HG02885 (cell line): Measurements from ENCODE around the gene TMEM170B.
"Not testable (repeated sequence)": the region's sequence is repeated elsewhere in the genome, so short reads cannot be mapped to it uniquely, and the experiment has no call there.

Source experiments
- ATAC-seq: cut with Tn5 transposase; IDR thresholded peaks from one replicate; pipeline ENCODE4 v1.9.1; 2021; ENCODE audit warnings: mild to moderate bottlenecking; ENCODE audit not compliant: unreplicated experiment, poor library complexity

TMEM170B gene

DNA sequence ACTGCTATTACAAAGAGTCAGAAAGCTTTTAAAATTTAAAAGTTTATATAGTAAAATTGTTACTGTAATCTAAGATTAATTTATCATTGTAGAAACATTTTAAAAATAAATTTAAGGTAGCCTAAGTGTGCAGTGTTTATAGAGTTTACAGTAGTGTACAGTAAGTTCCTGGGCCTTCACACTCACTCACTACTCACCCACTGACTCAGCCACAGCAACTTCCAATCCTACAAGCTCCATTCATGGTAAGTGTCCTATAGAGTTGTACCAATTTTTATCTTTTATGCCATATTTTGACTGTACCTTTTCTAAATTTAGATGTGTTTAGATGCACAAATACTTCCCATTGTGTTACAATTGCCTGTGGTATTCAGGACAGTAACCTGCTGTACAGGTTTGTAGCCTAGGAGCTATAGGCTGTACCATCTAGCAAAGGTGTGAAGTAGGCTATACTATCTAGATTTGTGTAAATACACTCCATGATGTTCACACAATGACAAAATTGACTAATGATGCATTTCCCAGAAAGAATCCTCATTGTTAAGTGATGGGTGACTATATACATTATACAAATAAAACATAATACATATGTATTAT, 10.2 kb upstream of the TMEM170B start:
- ATAC-seq, result no peak

DNA sequence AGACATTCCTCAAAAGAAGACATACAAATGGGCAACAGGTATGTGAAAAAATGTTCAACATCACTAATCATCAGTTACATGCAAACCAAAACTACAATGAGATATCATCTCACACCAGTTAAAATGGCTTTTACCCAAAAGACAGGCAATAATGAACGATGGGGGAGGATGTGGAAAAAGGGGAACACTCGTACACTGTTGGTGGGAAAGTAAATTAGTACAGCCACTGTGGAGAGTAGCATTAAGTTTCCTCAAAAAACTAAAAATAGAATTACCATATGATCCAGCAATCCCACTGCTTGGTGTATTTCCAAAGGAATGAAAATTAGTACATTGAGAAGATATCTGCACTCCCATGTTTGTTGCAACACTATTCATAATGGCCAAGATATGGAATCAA, 8.6 kb upstream of the TMEM170B start:
- no peak for ATAC-seq

DNA sequence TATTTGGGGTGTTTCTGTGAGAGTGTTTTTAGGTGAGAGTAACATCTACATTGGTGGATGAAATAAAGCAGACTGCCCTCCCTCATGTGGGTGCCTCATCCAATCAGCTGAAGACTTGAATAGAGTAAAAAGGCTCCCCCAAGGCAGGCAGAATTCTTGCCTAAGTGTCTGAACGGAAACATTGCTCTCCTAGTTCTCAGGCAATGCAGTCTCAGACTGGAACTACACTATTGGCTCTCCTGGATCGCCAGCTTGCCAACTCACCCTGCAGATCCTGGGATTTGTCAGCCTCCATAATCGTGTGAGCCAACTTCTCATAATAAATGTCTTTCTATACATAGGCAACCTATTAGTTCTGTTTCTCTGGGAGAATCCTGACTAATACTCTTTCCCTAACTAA, 5.5 kb upstream of the TMEM170B start:
- no peak for ATAC-seq

DNA sequence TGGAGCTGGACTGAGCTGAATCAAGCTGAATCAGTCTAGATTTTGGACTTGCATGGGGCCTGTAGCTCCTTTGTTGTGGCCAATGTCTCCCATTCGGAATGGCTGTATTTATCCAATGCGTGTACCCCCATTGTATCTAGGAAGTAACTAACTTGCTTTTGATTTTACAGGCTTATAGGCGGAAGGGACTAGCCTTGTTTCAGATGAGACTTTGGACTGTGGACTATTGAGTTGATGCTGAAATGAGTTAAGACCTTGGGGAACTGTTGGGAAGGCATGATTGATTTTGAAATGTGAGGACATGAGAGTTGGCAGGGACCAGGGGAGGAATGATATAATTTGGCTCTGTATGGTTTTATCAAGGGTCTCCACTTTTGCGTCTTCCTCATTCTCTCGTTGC, 3.0 kb upstream of the TMEM170B start:
- ATAC-seq, result no peak

DNA sequence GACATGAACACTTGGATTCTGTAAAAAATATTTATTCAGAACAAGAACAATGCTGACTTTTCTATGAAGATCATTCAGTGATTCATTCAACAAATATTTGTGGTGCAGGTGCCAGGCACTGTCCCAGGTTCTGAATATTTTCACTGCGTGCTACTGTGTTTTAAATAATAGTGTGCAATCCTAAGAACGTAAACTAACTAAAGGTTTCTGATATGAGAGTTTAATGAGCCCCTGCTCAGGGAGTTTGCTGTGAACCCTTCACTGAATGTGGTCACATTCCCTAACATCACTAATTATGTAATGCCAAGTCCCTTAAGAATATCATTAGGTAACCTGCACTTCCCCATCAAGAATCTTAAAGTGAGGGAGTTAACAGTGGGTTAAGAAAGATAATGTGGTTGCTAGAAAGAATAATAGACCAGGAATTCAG, 1.7 kb upstream of the TMEM170B start:
- ATAC-seq, result no peak

DNA sequence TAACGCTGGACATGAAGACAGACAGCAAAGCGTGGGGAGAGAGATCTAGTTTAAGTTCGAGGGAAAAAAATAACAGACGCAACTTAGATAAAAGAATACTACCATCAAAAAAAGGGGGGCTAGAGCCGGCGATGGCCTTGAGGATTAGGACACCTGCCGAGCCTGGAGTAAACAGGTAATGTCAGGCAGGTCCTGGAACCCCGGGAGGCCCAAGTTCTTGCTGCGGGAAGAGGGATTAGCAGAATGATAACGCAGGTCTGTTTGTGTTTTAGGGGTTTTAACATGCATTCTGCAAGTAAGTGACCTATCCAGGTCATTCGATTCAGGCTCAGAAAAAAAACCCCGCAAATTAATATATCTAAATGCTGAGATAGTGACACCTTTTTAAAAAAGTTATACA, 754 bp upstream of the TMEM170B start:
- ATAC-seq, result no peak

DNA sequence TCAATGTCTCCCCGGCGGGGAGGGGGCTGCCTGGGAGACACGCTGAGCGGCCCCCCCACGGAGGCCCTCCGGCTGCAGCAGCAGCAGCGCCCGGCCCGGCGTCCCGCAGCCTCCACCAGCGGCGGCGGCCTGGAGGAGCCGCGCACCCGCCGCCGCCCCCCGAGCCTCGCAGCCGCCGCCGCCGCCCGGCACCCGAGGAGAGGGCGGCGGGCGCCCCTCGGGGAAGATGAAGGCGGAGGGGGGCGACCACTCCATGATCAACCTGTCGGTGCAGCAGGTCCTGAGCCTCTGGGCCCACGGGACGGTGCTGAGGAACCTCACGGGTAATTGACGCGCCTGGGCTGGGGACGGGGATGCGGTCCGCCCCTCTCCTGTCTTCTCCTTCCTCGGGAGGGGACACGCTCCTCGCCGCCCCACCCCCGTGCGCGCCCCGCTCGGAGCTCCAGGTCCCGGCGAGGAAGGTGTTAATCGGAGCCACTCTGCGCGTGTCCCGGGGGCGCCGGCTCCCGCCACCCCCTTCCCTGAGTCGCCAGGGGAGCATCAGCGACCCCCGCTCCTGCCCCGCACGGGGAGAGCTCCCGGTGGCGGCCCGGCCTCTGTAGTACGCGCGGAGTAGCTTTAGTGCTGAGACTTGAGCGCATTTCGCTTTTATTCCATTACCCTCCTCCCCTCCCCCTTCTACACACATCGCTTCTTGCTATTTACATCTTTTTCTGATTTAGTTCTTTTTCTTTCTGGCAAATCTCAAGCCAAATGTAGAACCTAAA, 686 bp downstream of the TMEM170B start:
- ATAC-seq, result peak; percentile 20

DNA sequence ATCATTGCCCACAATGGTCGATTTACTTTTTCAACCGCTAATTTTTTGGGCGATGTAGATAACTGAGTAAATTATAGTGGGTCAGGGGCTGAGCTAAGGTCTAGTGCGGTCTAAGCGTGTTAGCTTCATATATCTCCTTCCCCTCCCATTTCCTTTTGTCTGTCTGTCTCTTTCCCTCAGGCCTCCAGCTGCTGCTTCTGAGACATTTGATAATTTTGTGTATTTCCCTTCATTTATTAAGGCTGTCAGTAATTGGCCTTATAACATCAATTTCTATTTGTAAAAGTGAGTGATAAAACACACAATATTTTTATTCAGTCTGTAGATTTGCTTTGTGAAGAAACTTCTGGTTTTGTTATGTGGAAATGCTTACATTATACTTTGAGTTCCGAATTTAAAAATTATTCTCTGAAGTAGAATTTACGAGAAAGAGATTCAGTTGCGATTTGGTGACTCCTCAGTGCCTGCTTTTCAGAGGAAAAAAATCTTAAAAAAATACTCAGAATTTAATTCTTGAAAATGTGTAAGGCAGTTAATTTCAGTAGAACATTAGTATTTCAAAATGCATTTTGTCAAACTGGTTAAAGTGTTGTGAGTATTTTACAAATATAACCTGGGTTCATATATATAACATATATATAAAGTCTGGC, 1.4 kb downstream of the TMEM170B start:
- ATAC-seq, result no peak

DNA sequence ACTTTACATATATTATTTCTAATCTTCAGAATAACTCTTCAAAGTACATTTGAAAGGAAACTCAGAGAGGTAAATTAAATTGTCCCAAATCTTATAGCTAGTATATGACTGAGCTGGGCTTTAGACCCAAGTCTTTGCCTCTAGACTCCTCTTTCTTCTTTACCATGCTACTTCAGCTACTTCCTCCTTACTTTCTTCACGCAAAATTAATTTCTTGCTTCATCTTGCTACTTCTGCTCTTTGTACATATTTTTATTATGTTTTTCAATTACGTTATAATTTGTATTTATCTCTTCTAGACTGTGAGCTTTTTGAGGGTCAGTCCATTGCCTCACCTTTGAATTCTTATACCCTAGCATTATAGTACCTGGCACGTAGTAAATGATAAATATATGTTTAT, 5.3 kb downstream of the TMEM170B start:
- no peak for ATAC-seq

DNA sequence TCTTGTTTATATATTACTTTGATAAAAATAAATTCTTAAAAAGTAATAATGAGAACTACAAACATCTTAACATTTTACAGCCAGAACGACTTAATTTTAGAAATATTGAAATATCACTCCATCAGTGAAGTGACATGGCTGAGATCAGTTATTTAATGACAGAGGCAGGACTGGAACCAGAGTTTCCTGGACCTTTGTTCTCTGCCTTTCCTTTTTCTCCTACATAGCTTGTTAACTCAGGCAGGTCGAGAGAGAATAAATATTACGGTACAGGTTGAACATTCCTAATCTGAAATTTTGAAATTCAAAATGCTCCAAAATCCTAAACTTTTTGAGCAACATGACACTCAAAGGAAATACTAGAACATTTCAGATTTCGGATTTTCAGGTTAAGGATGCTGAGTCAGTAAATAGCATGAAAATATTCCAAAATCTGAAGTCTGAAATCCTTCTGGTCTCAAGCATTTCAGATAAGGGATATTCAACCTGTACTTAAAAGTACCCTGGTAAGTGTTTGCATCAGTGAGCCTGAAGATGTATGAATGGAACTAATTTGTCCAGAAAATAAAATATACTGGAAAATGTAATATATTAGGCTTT, 6.5 kb downstream of the TMEM170B start:
- ATAC-seq, result no peak

DNA sequence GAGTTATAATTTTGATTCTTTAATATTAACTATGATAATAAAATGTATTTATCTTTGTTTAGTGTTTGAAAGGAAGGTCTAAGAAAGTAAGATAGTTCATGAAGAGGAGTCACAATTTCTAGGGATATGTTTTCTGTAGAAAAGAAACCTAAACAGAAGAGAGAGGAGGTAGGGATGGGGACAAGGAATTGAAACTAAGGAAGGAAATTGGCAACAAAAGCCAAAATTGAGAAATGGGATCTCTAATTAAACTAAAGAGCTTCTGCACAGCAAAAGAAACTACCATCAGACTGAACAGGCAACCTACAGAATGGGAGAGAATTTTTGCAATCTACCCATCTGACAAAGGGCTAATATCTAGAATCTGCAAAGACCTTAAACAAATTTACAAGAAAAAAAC, 10.3 kb downstream of the TMEM170B start:
- ATAC-seq, result not testable (repeated sequence)

DNA sequence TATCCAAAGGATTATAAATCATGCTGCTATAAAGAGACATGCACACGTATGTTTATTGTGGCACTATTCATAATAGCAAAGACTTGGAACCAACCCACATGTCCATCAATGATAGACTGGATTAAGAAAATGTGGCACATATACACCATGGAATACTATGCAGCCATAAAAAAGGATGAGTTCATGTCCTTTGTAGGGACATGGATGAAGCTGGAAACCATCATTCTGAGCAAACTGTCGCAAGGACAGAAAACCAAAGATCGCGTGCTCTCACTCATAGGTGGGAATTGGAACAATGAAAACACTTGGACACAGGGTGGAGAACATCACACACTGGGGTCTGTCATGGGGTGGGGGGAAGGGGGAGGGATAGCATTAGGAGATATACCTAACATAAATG, 11.0 kb downstream of the TMEM170B start:
- not testable (repeated sequence) for ATAC-seq

DNA sequence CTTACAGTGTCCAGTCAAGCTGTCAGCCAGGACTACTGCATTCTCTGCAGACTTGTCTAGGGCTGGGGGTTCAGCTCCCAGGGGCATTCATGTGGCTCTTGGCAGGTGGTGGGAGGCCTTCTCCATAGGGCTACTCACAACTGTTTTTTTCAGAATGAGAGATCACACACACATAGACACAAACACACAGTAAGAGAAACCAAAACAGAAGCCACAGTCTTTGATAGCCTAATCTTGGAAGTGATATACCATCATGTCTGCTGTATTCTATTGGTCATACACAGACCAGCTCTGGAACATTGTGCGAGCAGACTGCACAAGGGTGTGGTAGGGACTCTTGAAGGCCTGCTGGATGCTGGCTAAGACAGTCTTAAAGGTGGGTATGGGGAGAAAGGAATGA, 13.5 kb downstream of the TMEM170B start:
- no peak for ATAC-seq

DNA sequence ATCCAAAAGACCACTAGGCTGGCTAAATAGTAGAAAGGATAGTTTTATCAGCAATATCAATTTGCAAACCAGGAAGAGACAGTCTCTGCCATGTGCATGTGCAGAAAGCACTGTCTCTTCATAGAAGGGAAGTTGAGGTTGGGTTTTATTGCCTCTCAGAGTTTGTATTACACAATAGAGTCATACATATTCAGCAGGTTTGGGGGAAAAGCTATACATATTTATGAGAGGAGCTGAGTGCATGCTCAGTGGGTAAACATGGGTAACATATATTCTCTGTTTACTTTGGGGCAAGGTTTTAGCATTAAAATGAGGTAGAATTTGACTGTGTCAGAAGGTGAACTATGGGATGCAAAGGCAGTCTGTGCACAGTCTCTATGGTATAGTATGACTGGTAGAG, 14.9 kb downstream of the TMEM170B start:
- ATAC-seq, result no peak

DNA sequence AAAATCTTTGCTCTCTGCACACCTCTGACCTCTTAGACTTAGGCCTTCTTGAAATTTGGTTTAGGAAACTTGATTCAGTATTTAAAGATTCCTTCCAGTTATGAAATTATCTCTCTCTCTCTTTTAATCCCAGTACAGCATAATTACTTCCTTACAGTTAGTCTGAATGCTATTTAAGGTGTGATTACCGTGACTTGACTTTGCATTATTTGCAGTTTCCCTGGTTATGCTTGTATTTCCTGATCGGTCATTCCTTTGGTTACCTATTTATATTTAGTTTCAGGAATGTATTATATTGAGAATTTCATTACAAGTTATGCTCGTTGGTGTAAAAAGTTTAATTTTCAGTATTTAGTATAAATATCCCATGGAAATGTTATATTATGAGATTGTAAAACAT, 16.3 kb downstream of the TMEM170B start:
- no peak for ATAC-seq

DNA sequence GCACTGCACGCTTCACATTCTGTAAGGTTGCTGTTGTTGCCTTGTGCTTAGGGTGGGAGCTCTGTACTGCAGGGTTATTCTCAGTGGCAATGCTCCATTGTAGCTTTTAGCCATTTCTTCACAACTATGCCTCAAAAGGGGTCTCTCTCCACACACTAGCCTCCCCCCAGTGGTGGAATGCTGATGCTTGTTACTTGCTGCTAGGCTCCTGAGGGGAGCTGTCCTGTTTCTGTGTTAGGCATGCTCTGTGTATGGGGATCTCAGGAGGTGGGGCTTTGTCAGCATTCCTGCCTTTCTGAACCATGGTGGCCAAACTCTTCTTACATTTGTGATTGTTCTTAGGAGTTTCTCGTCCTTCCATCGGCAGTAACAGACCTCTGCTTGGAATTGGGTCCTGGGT, 18.8 kb downstream of the TMEM170B start:
- no peak for ATAC-seq

DNA sequence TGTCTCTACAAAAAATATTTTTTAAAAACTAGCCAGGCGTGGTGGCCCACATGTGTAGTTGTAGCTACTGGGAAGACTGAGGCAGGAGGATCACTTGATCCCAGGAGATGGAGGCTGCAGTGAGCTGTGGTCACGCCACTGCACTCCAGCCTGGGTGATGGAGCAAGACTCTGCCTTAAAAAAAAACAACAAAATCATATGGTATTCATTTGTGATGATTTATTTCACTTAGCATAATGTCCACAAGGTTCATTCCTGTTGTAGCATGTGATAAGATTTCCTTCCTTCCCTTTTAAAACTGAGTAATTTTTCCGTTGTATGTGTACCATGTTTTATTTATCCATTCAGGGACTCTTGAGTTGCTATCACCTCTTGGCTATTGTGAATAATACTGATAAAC, 26.2 kb downstream of the TMEM170B start:
- ATAC-seq, result no peak

DNA sequence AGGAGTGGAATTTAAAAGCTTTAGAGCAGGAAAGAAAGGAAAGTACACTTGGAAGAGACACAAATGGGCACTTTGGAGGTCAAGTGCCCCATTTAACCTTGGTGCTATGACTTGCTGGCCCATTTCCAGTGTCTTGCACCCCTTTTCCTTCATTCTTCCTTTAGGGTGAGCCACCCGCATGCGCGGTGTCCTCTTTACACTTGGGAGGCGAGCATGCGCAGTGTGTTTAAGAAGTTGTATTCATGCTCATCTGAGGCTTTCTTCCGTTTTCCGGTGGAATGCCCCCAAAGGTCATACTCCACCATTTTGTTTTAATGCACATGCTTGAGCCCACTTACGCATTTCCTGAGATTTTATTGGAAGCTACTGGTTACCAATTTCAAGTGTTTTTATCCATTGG, 29.1 kb downstream of the TMEM170B start:
- ATAC-seq, result no peak

DNA sequence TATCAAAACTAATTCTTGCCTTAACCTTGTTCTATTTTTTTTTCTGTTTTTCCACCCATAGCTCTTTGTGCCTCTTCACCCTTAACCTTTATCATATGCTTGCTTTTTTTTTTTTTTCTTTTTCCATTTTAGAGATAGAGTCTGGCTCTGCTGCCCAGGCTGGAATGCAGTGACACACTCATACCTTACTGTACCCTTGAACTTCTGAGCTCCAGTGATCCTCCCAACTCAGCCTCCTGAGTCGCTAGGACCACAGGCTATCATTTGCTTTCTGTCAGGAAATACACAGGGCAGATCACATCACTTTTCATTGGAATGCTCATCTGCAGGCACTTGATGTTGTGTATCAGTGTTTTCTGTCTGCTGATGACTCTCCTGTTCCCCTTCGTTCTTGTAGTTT, 33.5 kb downstream of the TMEM170B start:
- ATAC-seq, result no peak

DNA sequence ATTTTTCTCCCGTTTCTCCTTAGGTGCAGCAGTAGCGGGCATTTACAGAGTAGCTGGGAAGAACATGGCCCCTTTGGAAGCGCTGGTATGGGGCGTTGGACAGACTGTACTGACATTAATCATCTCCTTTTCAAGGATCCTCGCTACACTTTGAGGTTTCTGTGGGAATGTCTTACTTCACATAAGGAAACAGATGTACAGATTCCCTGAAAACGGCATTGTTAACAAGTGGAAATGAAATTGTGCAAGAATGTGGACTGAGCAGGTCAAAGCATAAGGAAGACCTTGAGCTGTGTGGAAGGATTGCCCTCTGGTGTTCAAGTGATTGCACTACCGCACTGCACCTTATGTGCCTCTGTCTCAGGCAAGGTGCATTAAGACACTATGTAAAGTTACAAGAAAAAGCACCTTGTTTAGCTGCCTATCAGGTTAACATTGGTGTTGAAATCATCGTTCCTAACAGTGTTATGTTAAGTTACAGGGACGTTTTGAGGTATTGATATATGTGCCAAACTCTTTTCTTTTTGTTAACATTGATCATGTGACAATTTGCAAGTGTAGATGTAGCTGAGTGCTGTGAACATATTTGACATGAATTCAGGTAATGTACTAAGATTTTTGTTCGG, 38.0 kb downstream of the TMEM170B start:
- ATAC-seq, result peak; percentile 99
